A549 (cell line): ENCODE data around the gene ERRFI1.

ENCODE experiments used
- CTCF ChIP-seq: fragments of >200 bp; sonication (Bioruptor Twin); formaldehyde crosslinking; IDR thresholded peaks from 3 replicates; pipeline ENCODE4 v1.5.1; 2016
- KDM5A ChIP-seq: fragments of 200-600 bp; sonication (generic); IDR thresholded peaks from 2 replicates; pipeline ENCODE4 v1.6.1; 2016; ENCODE audit warnings: antibody characterized with exemption, mild to moderate bottlenecking
- NFE2L2 ChIP-seq: fragments of 150-350 bp; conservative IDR thresholded peaks from 2 replicates; pipeline ENCODE4 v1.6.1; 2014; ENCODE audit warnings: low read length
- POLR2A ChIP-seq: IDR thresholded peaks from 2 replicates; pipeline ENCODE4 v1.6.1; 2012; ENCODE audit warnings: mild to moderate bottlenecking, low read length
- ZSCAN20 ChIP-seq: fragments of 250-450 bp; sonication (Bioruptor Pico); IDR thresholded peaks from 2 replicates; pipeline ENCODE4 v1.8.0; 2022; ENCODE audit warnings: mild to moderate bottlenecking, moderate library complexity

- no peak for TF ChIP-seq POLR2A
- TF ChIP-seq NFE2L2 = no peak
- no peak for TF ChIP-seq KDM5A
- no peak for TF ChIP-seq ZSCAN20 (CRISPR knock-in tag)
- TF ChIP-seq CTCF = no peak
These were observed 16.8 kb downstream of the ERRFI1 start for GRCh38 chr1:8009043-8010002.
